ENCODE results near the gene TNFSF13B. TPM values are rescaled to one million over a fixed set of nuclear protein-coding genes. Genes with fewer than 3 reads are reported as not detected.
A peak's percentile ranks its signal among the peaks of the same experiment; 100 is the strongest.

Gene TNFSF13B
- total and polyA plus RNA-seq, 7 donors = 0.23 to 1.5 (median 0.80) TPM

DNA sequence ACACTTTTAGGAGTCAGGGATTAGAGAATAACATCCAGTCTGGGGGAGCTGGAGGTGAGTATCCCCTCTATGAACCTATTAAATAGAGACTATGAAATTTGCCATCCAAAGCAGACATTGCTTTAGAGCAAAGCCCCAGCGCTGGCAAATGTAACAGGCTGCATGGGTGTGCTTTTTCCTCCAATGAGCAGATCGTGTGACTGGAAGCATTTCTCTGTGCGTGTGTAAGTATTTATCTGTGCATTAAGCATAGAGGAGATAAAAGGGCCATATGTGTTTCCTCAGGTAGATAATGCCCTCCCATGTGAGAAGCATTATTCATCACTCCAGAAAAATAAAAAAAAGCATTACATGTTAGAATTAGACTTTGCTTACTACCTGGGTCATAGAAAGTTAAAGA lies 924 bp downstream of the TNFSF13B start:
- TF ChIP-seq, protein P1, sequence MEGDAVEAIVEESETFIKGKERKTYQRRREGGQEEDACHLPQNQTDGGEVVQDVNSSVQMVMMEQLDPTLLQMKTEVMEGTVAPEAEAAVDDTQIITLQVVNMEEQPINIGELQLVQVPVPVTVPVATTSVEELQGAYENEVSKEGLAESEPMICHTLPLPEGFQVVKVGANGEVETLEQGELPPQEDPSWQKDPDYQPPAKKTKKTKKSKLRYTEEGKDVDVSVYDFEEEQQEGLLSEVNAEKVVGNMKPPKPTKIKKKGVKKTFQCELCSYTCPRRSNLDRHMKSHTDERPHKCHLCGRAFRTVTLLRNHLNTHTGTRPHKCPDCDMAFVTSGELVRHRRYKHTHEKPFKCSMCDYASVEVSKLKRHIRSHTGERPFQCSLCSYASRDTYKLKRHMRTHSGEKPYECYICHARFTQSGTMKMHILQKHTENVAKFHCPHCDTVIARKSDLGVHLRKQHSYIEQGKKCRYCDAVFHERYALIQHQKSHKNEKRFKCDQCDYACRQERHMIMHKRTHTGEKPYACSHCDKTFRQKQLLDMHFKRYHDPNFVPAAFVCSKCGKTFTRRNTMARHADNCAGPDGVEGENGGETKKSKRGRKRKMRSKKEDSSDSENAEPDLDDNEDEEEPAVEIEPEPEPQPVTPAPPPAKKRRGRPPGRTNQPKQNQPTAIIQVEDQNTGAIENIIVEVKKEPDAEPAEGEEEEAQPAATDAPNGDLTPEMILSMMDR (IDR thresholded peaks at IDR 0.05) = no peak
- no peaks in the 10 kb centered on the region for H3K27me3 ChIP-seq (ENCODE audit: insufficient read depth in 3 of 3, low read length in 2 of 3)
- intact Hi-C loops (cut with DNase I) = no loop called here
- no peaks in the 10 kb centered on the region for H3K36me3 ChIP-seq (ENCODE audit: insufficient read depth in 1 of 2, low read depth in 1 of 2)
- H3K4me1 ChIP-seq = peaks cover 12% of the 10 kb centered on the region
- no peaks in the 10 kb centered on the region for H3K9me3 ChIP-seq
- ATAC-seq (peak in 1 of 4 donors; percentile 15), DNase-seq (no peak)
- peak overlapping the region; percentile 62 for H3K27ac ChIP-seq
- peak overlapping the region; percentile 62 for H3K4me3 ChIP-seq
- 28 to 49% (median 35%) methylated on average over 3 of the region's 3 CpGs for WGBS, 3 donors

DNA sequence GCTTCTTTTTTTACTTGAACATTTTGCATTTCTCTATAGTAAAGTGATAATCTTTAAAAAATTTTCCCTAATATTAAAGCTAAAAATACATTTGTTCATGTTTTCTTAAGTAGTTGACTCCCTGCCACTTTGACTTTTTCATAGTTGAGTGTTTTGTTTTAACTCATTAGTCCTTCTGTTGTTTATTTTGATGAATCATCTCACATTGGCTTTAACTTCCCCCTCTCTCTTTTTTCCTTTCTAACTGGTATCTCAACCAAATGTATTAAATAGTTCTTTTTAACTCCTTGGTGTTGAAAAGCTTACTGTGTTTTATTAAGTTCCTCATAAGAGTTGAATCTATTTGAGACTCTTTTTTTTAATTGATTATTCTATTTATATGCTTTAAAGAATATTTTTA lies 2.8 kb downstream of the TNFSF13B start:
- ATAC-seq (no peak), DNase-seq (no peak)
- Histone ChIP-seq H3K4me3 (no peak overlapping the region), H3K9me3 (no peaks in the 10 kb centered on the region), H3K27me3 (ENCODE audit: insufficient read depth in 3 of 3, low read length in 2 of 3) (no peaks in the 10 kb centered on the region), H3K27ac (no peak overlapping the region), H3K36me3 (ENCODE audit: insufficient read depth in 1 of 2, low read depth in 1 of 2) (no peaks in the 10 kb centered on the region), H3K4me1 (peaks cover 22% of the 10 kb centered on the region)
- intact Hi-C loops (cut with DNase I) = no loop called here
- TF ChIP-seq, protein P1 (IDR thresholded peaks at IDR 0.05) = no peak

DNA sequence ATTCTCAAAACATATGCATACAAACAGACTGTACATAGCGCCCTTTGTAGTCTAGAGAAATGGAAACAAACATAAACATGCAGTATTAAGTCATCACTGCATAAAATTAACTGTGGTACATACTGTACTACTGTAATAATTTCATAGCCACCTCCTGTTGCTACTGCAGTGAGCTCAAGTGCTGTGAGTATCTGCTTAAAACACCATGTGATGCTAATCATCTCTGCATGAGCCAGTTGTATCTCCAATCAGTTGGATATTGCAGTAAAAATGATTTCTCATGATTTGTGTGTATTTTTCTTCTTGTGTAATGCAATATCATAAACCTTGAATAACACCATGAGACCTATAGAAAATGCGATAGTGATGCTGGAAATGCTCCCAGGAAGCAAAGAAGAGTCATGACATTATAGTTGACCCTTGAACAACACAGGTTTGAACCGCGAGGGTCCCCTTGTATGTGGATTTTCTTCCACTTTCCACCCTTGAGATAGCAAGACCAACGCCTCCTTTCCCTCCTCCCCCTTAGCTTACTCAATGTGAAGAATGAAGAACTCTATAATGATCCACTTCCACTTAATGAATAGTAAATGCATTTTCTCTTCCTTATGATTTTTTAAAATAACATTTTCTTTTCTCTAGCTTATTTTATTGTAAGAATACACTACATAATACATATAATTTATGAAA lies 4.1 kb downstream of the TNFSF13B start:
- intact Hi-C loops (cut with DNase I) = no loop called here

GRCh38 chr13:108274718-108275117 lies 5.2 kb downstream of the TNFSF13B start:
- Histone ChIP-seq H3K36me3 (ENCODE audit: insufficient read depth in 1 of 2, low read depth in 1 of 2) (no peaks in the 10 kb centered on the region), H3K27me3 (ENCODE audit: insufficient read depth in 3 of 3, low read length in 2 of 3) (no peaks in the 10 kb centered on the region), H3K4me1 (peaks cover 22% of the 10 kb centered on the region), H3K27ac (no peak overlapping the region), H3K4me3 (no peak overlapping the region), H3K9me3 (no peaks in the 10 kb centered on the region)
- TF ChIP-seq, protein P1 (IDR thresholded peaks at IDR 0.05) = no peak
- intact Hi-C loops (cut with DNase I) = no loop called here
- no peak for ATAC-seq
- DNase-seq = no peak

More for the DNA sequence above, 4.1 kb downstream of the TNFSF13B start:
- Histone ChIP-seq H3K4me1 (peaks cover 22% of the 10 kb centered on the region), H3K9me3 (no peaks in the 10 kb centered on the region), H3K27me3 (ENCODE audit: insufficient read depth in 3 of 3, low read length in 2 of 3) (no peaks in the 10 kb centered on the region), H3K27ac (no peak overlapping the region), H3K4me3 (no peak overlapping the region), H3K36me3 (ENCODE audit: insufficient read depth in 1 of 2, low read depth in 1 of 2) (no peaks in the 10 kb centered on the region)
- ATAC-seq (no peak), DNase-seq (no peak)
- TF ChIP-seq, protein P1 (IDR thresholded peaks at IDR 0.05) = no peak
- WGBS, 3 donors = 81 to 94% (median 89%) methylated on average over 5 of the region's 5 CpGs

- Histone ChIP-seq H3K36me3 (ENCODE audit: insufficient read depth in 1 of 2, low read depth in 1 of 2) (no peaks in the 10 kb centered on the region), H3K27me3 (ENCODE audit: insufficient read depth in 3 of 3, low read length in 2 of 3) (no peaks in the 10 kb centered on the region), H3K4me3 (no peak overlapping the region), H3K9me3 (no peaks in the 10 kb centered on the region), H3K27ac (no peak overlapping the region), H3K4me1 (peaks cover 10% of the 10 kb centered on the region)
- intact Hi-C loops (cut with DNase I) = no loop called here
- TF ChIP-seq, protein P1 (IDR thresholded peaks at IDR 0.05) = no peak
- 10 to 20% (median 12%) methylated on average over 6 of the region's 6 CpGs for WGBS, 3 donors
- ATAC-seq = peak; percentile 37 to 56 (median 40)
- peak; percentile 33 to 71 for DNase-seq
These were observed 6.5 kb downstream of the TNFSF13B start for GRCh38 chr13:108276060-108276459.
